Umbilical cord (tissue), 2 donors: ENCODE measurements around the gene LRRC45. TPM values are rescaled to one million over a fixed set of nuclear protein-coding genes. Genes with fewer than 3 reads are reported as not detected.
"Not testable (repeated sequence)": the region's sequence is repeated elsewhere in the genome, so short reads cannot be mapped to it uniquely, and the experiment has no call there.

ENCODE experiments used
- DNase-seq: peaks from one replicate; pipeline ENCODE4 v3.0.0-alpha.2; 2015; ENCODE audit warnings: low spot score
- total RNA-seq: library from RNA; depleted of rRNA; stranded (reverse); fragments of >200 nt; gene quantifications from one replicate; pipeline ENCODE4 v1.2.3, GENCODE V29; 2014; ENCODE audit warnings: low replicate concordance; ENCODE audit not compliant: insufficient read depth

LRRC45 gene
- 4.6 TPM for total RNA-seq

- peak; percentile 100 for DNase-seq
These were observed at the start of gene LRRC45 for GRCh38 chr17:82022981-82023446. Gene LRRC45, plus strand, starts transcription at chr17:82023305. Its CDS starts 339 bp downstream, at chr17:82023644.

GRCh38 chr17:81973432-81973831 lies 49.7 kb upstream of the LRRC45 start:
- DNase-seq: no peak

DNA sequence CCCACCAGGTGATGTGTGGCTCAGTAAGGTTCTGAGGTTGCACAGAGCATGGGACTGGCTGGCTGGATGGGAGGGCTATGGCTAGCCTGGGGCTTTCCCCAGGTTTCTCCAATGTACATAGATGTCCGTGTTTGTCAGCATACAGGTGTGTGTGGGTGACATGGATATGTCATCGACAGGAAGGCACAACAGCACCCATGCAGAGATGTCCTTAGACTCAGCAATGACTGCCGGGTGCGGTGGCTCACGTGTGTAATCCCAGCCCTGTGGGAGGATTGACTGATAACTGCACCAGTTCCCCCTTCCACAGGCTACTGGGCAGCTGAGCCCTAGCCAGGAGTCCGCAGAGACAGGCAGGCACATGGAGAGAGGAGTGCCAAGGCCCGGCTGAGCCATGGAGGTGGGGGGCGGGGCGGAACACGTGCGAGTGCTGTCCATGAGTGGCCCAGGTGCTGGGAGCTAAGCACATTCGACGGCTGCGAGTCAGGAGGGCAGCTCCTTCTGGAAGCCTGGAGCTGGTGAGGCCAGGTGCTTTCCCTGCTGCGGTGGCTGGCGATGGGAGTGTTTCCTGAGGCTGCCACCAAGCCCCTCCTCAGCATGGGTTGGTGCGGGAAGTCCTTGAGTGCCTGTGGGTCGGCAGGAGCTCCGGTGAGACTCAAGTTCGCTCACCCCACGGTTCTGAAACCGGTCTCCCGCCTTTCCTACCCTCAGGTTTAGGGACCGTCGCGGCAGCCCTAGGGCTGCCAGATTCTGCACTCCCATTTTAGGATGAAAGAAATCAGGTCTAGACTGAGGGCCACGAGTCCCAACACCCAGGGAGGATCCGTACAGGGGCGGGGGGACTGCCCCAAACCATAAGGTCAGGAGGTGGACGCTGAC lies 46.5 kb upstream of the LRRC45 start:
- DNase-seq: no peak

GRCh38 chr17:81977211-81977808 lies 45.8 kb upstream of the LRRC45 start, which contains the start of gene ASPSCR1:
Gene ASPSCR1, plus strand, starts transcription at chr17:81977629. Its CDS starts 18 bp downstream, at chr17:81977647.
- peak; percentile 91 for DNase-seq

DNA sequence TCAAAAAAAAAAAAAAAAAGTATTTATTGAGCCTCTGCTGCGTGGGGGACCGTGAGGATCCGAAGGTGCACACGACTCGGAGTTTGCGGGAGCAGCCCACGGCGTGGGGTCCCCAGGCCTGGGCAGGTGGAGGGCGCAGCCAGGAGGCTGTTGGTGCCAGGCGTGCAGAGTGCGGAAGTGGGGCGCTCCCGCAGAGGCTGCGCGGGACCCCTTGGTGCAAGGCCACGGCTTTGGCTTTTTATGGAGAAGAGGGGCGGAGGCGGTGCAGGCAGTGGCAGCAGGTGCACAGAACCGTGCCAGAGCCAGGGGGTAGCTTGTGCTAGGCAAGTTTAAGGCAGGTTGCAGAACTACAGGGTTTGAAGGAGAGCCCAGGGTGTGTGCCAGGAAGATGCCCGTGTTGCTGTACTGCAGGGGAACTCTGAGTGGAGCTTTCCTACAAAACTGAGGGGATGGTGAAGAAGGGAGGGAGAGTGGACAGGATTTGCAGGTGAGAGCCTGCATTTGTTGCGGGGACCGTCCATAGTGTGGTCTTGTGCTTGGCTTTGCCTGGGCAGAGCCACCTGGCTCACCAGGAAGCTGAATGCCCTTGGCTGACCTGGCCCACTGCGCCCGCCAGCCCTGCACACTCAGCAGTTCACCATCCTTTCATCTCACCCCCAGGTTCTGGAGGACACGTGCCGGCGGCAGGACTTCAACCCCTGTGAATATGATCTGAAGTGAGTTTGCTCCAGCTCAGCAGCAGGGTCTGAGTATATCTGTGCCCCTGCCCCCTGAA lies 44.4 kb upstream of the LRRC45 start:
- no peak for DNase-seq

- no peak for DNase-seq
These were observed 43.0 kb upstream of the LRRC45 start for GRCh38 chr17:81980122-81980521.

- no peak for DNase-seq
These were observed 42.3 kb upstream of the LRRC45 start for GRCh38 chr17:81980707-81981343.

GRCh38 chr17:81981511-81981910 lies 41.6 kb upstream of the LRRC45 start:
- DNase-seq: not testable (repeated sequence)

GRCh38 chr17:81983011-81983638 lies 40.0 kb upstream of the LRRC45 start:
- DNase-seq: no peak

DNA sequence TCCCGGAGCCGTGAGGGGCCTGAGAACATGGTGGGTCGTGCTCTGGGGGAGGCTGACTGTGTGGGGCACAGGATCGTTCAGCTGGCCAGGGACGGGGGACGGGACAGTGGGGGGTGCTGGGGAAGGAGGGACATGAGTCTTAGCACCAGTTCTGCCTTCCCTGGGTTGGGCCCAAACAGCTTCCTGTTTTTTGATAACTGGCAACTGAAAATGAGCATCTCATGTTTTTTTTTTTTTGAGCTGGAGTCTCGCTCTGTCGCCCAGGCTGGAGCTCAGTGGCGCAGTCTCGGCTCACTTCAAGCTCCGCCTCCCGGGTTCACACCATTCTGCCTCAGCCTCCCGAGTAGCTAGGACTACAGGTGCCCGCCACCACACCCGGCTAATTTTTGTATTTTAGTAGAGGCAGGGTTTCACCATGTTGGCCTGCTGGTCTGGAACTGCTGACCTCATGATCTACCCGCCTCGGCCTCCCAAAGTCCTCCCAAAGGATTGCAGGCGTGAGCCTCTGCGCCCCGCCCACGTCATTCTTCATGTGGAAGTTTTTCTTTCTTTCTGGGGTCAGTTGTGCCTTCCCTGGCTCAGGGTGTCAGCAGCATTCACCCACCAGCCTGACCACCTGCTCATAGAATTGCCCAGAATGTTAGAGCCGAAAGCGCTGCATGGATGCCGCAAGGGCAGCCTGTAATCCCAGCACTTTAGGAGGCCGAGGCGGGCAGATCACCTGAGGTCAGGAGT lies 39.3 kb upstream of the LRRC45 start:
- DNase-seq: no peak

DNA sequence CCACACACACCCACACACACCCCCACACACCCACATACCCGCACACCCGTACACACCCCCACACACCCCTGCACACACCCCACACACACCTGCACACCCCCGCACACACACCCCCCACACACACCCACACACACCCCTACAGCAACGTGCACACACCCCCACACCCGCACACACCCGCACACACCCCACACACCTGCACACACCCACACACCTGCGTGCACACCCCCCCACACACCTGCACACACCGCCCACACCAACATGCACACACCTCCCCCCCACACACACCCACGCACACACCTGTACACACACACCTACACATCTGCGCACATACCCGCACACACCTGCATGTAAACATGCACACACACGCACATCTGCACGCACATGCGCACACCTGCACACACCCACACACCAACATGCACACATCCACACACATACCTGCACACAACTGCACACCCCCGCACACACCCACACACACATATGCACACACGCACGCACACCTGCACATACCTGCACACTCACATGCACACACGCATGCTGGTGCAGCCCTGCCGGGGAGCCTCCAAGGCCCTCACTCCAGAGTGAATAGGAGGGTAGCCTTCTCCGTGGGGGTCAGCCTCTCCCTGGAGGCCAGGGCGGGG lies 38.2 kb upstream of the LRRC45 start:
- DNase-seq: no peak

- no peak for DNase-seq
These were observed 36.5 kb upstream of the LRRC45 start for GRCh38 chr17:81986606-81987005.

DNA sequence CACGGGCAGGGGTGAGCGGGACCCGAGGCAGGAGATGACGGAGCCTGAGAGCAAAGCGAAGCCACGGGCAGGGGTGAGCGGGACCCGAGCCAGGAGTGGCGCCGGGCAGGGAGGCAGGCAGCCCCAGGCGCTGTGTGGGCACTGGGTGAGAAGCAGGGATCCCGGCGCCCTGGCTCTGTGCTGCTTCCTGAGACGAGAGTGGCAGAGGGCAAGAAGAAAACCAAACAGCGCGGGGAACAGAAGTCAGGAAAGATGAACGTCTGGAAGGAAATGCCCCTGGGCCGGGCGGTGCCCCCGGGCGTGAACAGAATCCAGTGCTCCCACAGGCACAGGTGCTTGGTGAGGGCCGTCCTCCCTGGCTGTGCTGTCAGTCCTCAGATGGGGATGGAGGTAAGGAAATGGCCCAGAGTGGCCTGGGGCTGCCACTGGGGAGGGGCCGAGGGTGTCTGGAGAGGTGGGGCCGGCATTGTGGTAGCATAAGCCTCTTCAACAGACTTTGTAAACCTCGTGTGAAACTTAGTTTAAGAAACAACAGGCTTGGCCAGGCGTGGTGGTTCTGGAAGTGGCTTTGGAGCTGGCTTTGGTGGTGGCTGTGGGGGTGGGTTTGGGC lies 35.8 kb upstream of the LRRC45 start:
- no peak for DNase-seq

GRCh38 chr17:81990836-81991683 lies 32.0 kb upstream of the LRRC45 start:
- no peak for DNase-seq

- DNase-seq: peak; percentile 89
These were observed 31.3 kb upstream of the LRRC45 start for GRCh38 chr17:81991684-81992305.

DNA sequence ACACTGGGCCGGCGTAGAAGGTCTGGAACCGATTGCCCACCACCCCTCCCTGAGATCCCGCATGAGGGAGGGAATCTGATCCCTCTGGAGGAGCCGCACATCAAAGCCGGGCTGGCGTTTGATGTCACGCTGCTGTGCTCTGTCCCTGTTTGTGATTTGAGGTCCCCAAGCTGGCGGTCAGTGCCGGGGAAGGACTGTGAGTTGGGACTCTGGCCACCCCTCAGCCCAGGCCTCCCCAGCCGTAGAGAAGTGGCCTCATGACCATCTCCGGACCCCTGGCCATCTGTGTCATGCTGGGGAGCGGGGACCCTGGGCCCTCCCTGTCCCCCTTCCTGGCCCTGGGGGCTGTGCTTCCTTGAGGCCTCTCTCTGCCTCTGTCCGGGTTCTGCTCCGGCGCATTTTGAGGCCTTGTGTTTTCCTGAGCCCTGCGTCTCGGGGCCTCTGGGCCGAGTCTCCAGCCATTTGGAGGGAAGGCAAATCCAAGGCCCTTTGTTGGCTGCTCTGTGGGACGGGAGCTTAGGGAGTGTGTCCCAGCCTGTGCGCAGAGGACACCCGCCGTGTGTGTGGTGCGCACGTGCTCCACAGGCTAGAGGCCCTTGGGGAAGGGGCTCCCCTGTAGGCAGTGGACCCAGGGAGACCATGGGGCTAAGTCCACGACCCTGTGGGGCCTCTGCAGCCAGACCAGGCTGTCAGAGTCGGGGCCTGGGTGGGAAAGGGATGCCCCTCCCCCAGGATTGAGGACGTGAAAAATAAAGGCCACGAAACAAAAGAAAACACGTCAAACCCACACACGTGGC lies 30.6 kb upstream of the LRRC45 start:
- DNase-seq: peak; percentile 28
